ENCODE data around the gene BUD31. TPM values are rescaled to one million over a fixed set of nuclear protein-coding genes. Genes with fewer than 3 reads are reported as not detected.

The BUD31 gene
- total and polyA plus RNA-seq, 2 of the 8 experiments (the other 6 are each of a cell fraction or from before 2014, with no cell fraction given), result 46.7 to 114 TPM

GRCh38 chr7:99461221-99461620 lies 52.5 kb downstream of the BUD31 start:
- H3K27ac ChIP-seq (ENCODE audit: low read depth, low read length), result no peak overlapping the region
- H3K36me3 ChIP-seq (ENCODE audit: control insufficient read depth in 2 of 4, insufficient read depth in 4 of 4, low read length in 3 of 4), result peaks cover 13 to 52% (median 36%) of the 10 kb centered on the region in 4 experiments; a peak in 6 of 8 replicates

More at GRCh38 chr7:99461221-99461620, 52.5 kb downstream of the BUD31 start:
- H4K91ac ChIP-seq (replicated peaks; ENCODE audit: insufficient read length, low read length), result no peak overlapping the region
- H2BK12ac ChIP-seq (ENCODE audit: low read depth, low read length), result no peak overlapping the region
- H2BK120ac ChIP-seq (replicated peaks; ENCODE audit: low read depth, low read length), result no peak overlapping the region
- no peaks in the 10 kb centered on the region for H3K27me3 ChIP-seq (replicated peaks in 1 of 4; ENCODE audit: control insufficient read depth in 3 of 4, extremely low read depth in 1 of 4, insufficient read depth in 3 of 4, low read length in 3 of 4)
- no peak overlapping the region for H4K5ac ChIP-seq (ENCODE audit: insufficient read length, low read depth, low read length)
- H3K4me3 ChIP-seq (ENCODE audit: extremely low read depth in 1 of 4, insufficient read depth in 2 of 4, low read depth in 3 of 4, low read length in 4 of 4), result no peak overlapping the region
- H2BK15ac ChIP-seq (ENCODE audit: low read length), result no peak overlapping the region
- H3K79me2 ChIP-seq (ENCODE audit: control insufficient read depth in 1 of 2, insufficient read depth in 2 of 2, low read length in 2 of 2), result peaks cover 24 to 70% of the 10 kb centered on the region in 2 experiments
- POLR2A ChIA-PET (ENCODE audit: partially characterized antibody), result interaction anchor here (1.2 to 10.7 kb wide), 7 partner anchors 11 to 71 kb away, joined by 3 to 100 read pairs (median 5); partner anchors contain the start of gene BUD31
- TF ChIP-seq CTCF (IDR thresholded peaks at IDR 0.05; ENCODE audit: control extremely low read depth in 1 of 3, insufficient read depth in 1 of 3, low read depth in 1 of 3, low read length in 3 of 3) (peak in 1 of 3 experiments; percentile 9; a peak in 1 of 4 replicates), CHD2 (IDR thresholded peaks at IDR 0.05; ENCODE audit: low read length) (no peak)
- no peak overlapping the region for H2AFZ ChIP-seq (ENCODE audit: low read length)
- H3K9me3 ChIP-seq (ENCODE audit: insufficient read depth in 2 of 2, low read depth in 1 of 2, low read length in 1 of 2), result no peaks in the 10 kb centered on the region
- no peak overlapping the region for H3K14ac ChIP-seq (ENCODE audit: insufficient read length)
- no peak overlapping the region for H2BK20ac ChIP-seq (ENCODE audit: low read length)
- H3K4me2 ChIP-seq (ENCODE audit: insufficient read depth in 1 of 2, low read depth in 2 of 2, low read length in 2 of 2), result no peak overlapping the region
- H3K4ac ChIP-seq (replicated peaks; ENCODE audit: insufficient read length, low read depth, low read length), result no peak overlapping the region
- no peak overlapping the region for H3K23ac ChIP-seq (ENCODE audit: insufficient read length)
- H3K9ac ChIP-seq (replicated peaks in 1 of 4; ENCODE audit: extremely low read depth in 1 of 4, low read depth in 3 of 4, low read length in 3 of 4), result no peak overlapping the region; a peak in 1 of 7 replicates
- no peak overlapping the region for H3K18ac ChIP-seq (ENCODE audit: extremely low read depth, low read length)
- no peak overlapping the region for H2AK5ac ChIP-seq (ENCODE audit: low read depth, low read length)
- WGBS, 2 experiments (ENCODE audit: extremely low coverage in 1 of 2, insufficient coverage in 1 of 2, insufficient read length in 1 of 2, insufficient replicate concordance in 2 of 2, low coverage in 1 of 2, low lambda C conversion rate in 2 of 2, missing lambda C conversion rate in 1 of 2), result 91% methylated on average over 2 of the region's 2 CpGs; no CpG with 5 or more reads in 1 of the 2 experiments
- no peak for DNase-seq (ENCODE audit: low read depth in 1 of 2, low spot score in 2 of 2)
- peaks cover 0 to 2% (median 0%) of the 10 kb centered on the region in 4 experiments; a peak in 1 of 7 replicates for H3K4me1 ChIP-seq (replicated peaks in 1 of 4; ENCODE audit: control insufficient read depth in 3 of 4, insufficient read depth in 4 of 4, low read length in 3 of 4)
- FAIRE-seq, result no peak
- H3K56ac ChIP-seq (replicated peaks; ENCODE audit: insufficient read length, low read depth, low read length), result no peak overlapping the region
- CTCF ChIA-PET (ENCODE audit: partially characterized antibody), result interaction anchor here (0.7 to 1.4 kb wide), 3 partner anchors 9 to 36 kb away, joined by 3 read pairs; no protein-coding TSS in a partner anchor
- H3K23me2 ChIP-seq (ENCODE audit: low read depth, low read length), result 0 out of 2 replicates have a peak, but pooled peaks cover 7% of the 10 kb centered on the region
- no peak overlapping the region for H4K8ac ChIP-seq (ENCODE audit: extremely low read depth, insufficient read depth, low read length)
- H2BK5ac ChIP-seq (ENCODE audit: low read depth, low read length), result no peak overlapping the region
- peaks cover 20% of the 10 kb centered on the region for H3K79me1 ChIP-seq (ENCODE audit: low read depth, low read length)
- peaks cover 12 to 22% of the 10 kb centered on the region in 2 experiments for H4K20me1 ChIP-seq (replicated peaks in 1 of 2; ENCODE audit: control insufficient read depth in 1 of 2, insufficient read depth in 2 of 2, low read length in 2 of 2)
